GM19193 (cell line): ENCODE data around the gene SCAPER.

Experiments used
- POLR2A ChIP-seq: IDR thresholded peaks from 4 replicates; pipeline ENCODE4 v1.6.1; 2011; ENCODE audit not compliant: insufficient read depth, insufficient read length; ENCODE audit errors: extremely low read depth

SCAPER gene

DNA sequence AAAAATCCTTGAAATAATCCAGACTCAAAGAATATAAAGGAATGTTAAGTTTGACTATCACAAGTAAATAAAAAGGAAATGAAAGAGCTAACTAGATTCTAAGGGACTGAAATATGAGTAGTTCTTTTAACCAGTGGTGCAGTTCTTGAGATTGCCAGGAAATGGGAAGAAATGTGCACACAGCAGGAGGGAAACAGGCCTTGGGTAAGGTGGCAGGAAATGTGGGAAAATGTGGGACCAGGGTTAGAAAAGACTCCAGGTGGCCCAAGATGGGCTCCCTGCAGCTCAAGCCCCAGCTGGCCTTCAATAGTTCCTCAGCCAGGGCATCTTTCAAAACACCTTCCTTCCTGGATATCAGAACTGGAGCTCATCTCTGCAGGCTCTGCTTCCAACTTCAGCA, 387.2 kb downstream of the SCAPER start:
- TF ChIP-seq POLR2A, result no peak

DNA sequence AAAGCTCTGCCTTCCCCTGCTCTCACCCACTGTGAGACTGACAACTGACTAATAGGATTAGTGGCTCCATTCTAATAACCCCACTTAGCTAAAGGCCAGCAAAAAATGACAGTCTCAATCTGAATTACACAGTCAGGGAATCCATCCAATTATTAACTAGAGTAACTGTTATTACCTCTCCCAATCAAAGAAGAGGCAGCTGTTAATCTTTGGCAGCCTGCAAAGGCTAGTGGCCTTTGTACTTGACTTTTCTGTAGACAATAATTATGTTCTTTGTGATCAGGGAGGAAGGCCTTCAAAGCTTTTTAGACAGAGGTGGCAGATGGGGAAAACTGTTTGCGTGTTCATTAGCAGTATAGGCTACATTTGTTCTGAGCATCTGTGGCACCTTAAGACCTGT, 390.9 kb downstream of the SCAPER start:
- TF ChIP-seq POLR2A, result no peak

DNA sequence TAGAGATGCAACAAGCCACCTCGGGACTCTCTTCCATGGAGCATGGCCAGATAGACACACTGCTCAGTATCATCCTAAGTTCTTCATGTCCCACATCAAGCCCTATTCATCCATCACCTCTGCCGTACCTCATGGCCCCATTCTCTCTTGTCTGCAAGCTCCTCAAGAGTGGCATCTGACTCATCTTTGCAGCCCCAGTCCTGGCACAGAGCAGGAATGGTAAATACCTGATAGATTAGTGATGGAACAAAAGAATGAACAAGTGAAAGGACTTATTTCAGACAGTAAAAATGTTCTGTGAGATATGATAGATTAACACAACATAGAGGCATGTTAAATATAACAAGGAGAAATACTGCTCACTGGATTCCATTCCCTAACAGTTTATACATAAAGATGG, 392.2 kb downstream of the SCAPER start:
- TF ChIP-seq POLR2A, result no peak

DNA sequence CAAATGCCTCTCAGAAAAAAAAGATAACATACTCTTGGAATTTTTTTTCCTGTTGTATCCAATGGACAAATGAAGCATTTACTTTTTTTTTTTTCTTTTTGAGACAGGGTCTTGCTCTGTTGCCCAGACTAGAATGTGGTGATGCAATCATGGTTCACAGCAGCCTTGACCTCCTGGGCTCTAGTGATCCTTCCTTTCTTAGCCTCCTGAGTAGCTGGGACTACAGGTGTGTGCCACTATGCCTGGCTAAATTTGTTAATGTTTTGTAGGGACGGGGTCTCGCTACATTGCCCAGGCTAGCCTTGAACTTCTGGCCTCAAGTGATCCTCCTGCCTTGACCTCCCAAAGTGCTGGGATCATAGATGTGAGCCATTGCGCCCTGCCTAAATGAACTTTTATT, 401.3 kb downstream of the SCAPER start:
- no peak for TF ChIP-seq POLR2A

DNA sequence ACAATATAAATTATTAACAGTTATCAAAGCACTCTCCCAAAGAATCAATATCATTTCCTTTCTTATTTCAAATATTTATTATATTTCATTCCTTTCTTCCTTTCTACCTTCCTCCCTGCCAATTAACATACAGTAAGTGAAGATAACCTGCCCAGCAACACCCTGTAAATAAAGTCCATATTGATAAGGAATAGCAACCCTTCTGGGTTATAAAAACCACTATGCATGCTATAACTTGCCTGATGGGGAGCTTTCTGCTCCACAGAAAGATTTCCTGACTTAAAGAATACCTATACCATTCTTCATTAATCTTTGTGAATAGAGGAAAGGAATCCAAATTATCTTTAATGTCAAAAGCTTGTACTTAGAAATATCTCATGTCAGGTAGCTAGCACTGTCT, 402.0 kb downstream of the SCAPER start:
- no peak for TF ChIP-seq POLR2A

DNA sequence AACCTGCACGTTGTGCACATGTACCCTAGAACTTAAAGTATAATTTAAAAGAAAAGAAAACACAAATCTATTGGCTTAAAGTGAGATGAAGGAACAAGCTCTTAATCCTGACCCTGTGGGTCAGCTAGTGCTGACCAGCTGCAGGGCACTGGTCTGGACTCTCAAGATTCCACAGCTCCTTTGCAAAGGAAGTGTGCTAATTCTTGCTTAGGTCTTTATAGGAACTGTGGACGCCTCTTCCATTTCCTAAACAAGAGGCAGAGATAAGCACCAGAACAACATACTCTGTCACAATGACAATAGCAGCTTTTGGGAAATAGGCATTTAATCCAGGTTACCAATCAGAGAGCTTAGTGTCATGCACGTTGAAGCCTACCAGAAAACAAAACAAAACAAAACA, 402.5 kb downstream of the SCAPER start:
- TF ChIP-seq POLR2A, result no peak

DNA sequence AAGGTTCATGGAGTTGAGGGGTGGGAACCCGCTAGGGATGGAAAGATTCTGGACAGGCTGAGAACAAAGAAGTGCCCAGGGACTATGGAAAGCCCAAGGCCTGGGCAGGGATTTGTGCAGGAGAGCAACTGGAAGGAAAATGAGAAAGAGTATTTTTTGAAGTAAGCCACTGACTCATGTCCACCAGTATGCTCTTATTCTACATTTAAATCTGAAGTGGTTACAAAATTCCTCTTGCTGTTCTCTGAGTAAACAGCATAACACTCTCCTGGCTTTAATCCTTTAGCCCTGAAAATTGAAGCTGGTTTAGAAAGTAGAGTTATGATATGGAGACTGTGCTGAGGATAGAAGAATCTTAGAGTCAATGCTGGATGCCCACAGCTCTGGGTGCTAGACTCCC, 403.4 kb downstream of the SCAPER start:
- no peak for TF ChIP-seq POLR2A

DNA sequence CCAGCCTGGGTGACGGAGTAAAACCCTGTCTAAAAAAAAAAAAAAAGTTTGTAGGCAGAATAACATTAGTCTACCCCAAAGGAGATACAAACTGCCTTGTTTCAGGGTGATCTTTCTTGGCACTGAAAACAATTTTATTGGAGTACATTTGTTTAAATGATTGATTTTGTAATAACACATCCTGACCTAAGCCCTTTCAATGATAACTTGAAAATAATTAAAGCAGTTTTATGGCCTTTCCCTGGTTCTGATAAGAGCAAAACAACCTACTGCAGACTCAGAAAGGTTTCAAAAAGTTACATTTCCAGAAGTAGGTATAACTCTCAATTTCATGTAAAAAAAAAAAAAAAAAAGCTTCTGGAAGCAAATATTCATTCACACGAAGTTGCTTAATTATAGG, 404.1 kb downstream of the SCAPER start:
- TF ChIP-seq POLR2A, result no peak

DNA sequence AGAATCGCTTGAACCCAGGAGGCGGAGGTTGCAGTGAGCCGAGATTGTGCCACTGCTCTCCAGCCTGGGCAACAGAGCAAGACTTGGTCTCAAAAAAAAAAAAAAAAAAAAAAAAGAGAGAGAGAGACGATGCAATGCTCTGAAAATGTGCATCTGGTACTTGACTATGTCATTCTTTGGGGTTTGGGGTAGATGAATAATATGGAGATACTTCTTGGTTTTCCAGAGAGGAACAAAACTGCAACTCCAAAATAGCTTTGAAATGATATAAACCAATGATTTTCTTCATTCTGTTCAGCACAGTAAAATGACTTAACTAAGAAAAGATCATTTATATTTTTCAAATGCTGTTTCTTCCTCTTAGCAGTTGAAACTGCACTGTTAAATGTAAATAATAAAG, 409.7 kb downstream of the SCAPER start:
- TF ChIP-seq POLR2A, result no peak

DNA sequence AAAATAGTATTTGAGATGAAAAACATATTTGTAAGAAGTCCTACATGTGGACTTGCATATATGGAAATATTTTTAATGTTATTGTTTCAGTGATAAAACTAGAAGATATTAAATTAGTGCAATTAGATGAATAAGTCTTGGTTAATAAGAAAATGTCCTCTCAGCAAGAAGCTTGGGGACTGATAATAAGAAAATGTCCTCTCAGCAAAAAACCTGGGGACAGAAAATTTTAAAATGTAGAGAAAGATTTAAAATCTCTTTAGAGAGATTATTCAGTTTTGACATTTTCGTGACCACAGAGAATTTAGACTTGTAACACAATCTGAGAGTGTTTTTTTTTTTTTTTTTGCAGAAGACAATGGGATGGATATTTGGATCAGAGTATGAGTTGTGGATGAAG, 412.6 kb downstream of the SCAPER start:
- no peak for TF ChIP-seq POLR2A

DNA sequence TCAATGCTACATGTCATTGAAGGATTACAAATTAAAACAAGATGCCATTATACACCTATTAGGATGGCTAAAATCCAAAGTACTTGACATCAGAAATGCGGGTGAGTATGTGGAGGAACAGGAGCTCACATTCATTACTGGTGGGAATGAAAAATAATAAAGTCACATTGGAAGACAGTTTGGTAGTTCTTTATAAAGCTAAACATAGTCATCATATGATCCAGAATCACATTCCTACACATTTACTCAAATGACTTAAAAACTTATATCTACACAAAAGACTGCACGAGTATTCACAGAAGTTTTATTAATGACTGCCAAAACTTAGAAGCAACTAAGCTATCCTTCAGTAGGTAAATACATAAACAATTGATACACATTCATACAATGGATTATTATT, 421.4 kb downstream of the SCAPER start:
- TF ChIP-seq POLR2A, result no peak

DNA sequence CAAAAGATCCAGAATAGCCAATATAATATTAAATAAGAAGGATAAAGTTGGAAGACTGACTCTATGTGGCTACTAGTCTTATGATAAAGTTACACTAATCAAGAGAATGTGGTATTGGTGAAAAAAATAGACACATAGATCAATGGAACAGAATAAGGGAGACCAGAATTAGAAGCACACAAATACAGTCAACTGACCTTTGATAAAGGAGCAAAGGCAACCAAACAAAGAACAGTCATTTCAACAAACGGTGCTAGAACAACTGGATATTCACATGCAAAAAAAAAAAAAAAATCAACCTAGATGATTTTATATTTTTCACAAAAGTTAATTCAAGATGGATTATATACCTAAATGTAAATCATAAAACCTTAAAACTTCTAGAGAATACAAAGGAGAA, 422.1 kb downstream of the SCAPER start:
- no peak for TF ChIP-seq POLR2A

DNA sequence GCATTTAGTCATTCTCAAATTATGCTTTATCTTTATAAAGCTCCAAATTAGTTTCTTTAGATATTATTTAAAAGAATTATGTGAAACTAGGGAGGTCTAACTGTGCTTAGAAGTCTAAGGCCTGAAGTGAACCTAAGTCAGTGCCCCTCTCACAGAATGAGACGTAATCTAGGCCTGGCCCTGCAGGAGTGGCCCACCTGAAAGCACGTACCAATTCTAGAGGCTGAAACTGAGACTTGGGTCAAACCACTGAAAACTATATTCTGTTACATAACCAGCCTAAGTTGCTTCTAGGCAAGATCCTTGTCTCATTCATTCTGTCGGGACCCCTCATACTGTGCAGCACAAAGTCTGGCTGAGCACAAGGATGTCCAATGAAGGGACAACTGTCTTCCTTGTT, 424.9 kb downstream of the SCAPER start:
- no peak for TF ChIP-seq POLR2A

DNA sequence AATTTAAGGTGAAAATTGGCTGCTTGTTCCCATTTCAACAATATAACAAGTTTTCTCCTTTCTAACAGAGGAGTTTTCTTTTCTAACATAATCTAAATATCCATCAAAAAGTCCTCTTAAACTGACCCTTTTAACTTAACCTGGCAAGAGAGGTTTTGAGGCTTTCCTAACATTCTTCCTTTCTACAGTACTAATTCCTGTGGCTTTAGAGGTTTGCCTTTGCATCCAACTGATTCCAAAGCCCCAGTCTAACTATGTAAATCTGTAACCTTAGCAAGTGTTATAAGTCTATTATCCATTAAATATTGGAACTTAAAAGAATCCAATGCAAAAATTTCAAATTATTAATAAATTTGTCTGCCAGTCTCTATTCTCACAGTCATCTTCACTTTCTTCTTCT, 434.4 kb downstream of the SCAPER start:
- no peak for TF ChIP-seq POLR2A

DNA sequence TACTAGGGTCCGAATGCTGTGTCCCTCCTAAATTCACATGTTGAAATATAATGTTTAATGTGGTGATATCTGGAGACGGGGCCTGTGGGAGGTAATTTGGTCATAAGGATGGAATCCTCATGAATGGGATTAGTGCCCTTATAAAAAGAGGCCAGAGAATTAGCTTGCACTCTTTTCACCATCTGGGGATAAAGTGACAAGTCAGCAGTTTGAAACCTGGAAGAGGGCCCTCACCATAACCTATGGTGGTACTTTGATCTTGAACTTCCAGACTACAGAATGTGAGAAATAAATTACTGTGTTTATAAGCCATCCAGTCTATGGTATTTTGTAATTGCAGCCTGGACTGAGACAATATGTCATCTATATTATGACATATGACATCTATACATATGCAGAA, 436.4 kb downstream of the SCAPER start:
- no peak for TF ChIP-seq POLR2A

DNA sequence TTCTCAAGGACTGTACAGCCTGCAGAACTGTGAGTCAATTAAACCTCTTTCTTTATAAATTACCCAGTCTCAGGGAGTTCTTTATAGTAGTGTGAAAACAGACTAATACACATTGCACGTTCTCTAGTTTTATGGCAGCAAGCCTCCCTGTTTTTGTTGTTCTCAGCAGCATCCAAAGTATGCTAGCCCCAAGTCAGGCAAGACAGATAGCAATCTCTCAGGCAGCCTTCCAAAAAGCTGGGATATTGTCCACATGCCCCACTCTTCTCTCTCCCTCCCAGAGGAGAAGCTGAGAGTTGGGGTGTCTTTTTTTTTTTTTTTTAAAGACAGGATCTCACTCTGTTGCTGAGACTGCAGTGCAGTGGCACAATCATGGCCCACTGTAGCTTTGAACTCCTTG, 438.0 kb downstream of the SCAPER start:
- no peak for TF ChIP-seq POLR2A

DNA sequence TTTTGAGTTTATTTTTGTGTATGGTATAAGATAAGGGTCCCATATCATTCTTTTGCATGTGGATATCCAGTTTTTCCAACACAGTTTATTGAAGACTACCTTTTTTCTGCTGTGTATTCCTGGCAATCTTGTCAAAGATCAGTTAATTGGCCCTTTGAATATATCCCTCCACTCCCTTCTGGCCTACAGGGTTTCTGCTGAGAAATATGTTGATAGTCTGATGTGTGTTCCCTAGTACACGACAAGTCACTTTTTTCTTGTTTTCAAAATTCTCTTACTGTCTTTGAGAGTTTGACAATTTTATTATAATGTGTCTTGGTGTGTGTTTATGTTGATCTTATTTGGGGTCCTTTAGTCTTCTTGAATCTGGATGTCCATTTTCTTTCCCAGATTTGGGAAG, 439.4 kb downstream of the SCAPER start:
- TF ChIP-seq POLR2A, result no peak

DNA sequence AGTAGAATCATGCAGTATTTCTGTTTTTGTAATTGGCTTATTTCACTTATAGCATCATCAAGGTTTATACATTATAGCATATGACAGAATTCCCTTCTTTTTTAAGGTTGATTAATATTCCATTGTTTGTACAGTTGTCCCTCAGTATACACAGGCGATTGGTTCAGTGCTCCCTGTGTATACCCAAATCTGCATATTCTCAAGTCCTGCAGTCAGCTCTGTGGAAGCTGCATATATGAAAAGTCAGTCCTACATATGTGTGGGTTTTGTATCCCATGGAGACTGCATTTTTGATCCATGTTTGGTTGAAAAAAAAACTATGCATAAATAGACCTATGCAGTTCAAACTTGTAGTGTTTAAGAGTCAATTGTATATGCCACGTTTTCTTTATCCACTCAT, 440.9 kb downstream of the SCAPER start:
- no peak for TF ChIP-seq POLR2A
